Activated T-cell treated with anti-CD3 and anti-CD28 coated beads for 48 hours (primary cell): ENCODE results near the gene VAV2.
A peak's percentile ranks its signal among the peaks of the same experiment; 100 is the strongest.

Experiments used
- DNase-seq: peaks from one replicate; pipeline ENCODE4 v3.0.0-alpha.2; 2020; ENCODE audit warnings: low read depth

The VAV2 gene

DNA sequence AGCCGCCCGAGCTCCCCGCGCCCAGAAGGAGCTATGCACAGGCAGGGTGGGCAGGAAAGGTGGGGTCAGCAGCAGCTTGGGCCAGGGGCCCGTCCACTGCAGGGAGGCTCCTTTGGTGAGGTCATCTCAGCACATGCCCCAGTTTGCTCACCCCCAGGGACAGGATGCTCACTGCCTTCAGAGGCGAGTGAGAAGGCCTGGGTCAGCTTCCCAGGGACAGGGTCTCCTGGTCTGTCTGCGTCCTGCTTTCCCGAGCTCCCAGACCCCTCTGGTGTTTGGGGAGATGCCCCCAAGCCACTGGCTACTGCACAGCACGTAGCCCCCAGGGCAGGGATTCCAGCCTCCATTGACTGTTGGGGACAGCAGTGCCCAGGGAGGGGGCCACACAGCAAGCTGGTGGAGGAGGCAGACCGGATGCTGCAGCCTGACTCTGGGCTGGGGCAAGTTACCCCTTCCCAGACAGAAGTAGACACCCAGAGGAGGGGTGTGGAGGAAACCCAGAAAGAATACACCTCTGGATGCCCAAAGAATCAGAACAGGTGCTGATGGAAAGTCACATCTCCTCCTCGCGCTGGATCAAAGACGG, 253.4 kb downstream of the VAV2 start:
- DNase-seq, result no peak

DNA sequence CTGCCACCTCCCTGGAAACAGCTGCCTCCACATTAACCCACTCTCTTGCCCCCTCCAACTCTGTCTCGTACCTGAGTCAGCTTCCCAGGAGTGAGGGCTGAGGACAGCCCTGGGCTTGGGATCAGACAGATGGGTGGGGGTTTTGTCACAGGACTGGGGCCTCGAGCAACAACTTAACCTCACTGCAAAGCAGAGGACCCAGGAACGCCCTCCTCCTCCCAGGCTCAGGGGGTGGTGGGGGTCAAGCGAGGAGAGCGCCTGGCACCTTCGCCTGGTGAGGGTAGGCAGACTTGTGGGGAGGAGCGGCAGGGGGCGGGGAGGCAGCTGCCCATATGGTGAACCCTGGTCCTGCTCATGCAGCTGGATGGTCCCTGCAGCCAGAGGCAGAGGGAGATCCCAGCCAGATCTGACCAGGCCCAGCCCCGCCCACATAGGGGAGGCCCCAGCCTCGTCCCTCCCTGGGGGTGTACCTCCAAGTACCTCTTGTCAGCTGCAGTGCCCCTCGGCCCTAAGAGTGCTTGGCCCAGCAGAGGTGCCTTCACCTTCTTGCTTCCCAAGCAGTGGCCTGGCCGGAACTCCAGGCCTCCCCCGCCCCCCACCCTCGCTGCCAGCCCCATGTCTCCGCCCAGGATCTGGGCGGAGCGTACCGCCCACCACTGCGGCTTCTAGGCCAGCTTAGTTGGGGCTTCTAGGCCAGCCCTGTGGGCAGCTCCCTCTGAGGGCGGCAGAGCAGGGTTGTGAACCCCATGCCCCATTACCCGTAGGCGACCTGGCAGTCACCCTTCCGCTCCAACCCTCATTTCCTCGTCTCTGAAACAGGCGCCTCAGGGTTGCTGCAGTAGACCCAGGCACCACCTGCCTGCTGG, 254.1 kb downstream of the VAV2 start, which contains the start of gene SARDH:
Gene SARDH, minus strand, starts transcription at position 579 of the 866 bp plus-strand sequence. CDS start 4,179 bp downstream, outside the sequence.
- peak; percentile 34 for DNase-seq

DNA sequence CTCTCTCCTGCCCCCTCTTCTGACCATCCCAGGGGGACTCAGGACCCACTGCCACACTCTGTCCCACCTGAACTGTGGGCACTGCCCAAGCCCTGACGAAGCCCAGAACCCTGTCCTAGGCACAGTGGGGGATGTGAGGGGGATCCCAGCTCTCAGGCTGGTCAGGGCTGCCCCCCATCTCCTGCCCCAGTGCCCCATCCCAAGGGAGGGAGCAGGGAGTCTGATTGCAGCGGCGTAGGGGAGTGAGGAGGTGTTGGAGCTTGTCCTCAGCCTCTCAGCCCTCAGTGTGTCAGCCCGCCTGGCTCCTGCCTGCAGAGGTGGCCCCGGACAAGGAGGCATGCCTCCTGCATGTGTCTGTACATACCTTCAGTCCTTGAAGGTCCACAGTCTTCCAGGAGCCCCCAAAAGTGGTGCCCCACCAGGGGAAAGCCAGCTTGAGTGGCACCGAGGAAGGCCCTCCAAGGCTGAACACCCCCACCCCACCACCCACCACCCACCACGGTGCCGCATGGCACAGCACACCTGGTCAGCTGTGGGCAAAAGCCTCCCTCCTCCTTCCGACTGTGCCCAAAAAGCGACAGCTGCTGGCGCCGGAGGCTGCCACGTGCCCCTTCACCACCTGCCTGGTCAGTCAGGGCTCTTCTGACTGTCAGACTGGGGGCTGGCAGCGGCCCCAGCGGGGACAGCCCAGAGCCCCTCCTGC, 254.9 kb downstream of the VAV2 start:
- DNase-seq, result no peak

DNA sequence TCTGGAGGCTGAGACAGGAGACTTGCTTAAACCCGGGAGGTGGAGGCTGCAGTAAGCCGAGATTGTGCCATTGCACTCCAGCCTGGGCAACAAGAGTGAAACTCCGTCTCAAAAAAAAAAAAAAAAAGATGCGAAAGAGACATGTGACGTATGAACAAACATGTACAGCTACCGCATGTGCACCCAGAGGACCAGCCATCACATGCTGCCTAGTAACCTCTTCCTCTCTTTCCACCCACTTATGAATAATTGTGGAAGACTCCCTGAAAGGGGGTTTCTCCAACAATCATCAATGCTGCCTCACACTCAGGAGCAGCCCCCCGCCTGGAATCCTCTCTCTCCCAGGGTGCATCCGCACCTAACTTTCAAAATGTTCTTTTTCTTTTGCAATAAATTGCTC, 256.2 kb downstream of the VAV2 start:
- DNase-seq, result no peak

DNA sequence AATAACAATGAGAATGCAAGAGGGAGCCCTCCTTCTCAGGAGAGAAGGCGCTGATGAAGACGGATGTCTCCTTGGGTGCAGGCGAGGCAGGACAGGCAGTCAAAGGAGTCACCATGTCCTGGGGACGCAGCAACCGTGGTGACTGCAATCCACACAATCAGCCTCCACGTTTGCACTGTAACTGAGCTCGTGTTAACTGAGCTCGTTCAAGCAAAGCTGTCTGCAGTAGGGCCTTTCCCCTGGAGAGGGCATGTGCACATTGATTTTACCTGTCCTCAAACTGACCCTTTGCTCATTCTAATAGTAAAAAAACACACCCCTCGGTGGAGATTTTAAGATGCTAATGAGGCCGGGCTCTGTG, 256.7 kb downstream of the VAV2 start:
- no peak for DNase-seq

DNA sequence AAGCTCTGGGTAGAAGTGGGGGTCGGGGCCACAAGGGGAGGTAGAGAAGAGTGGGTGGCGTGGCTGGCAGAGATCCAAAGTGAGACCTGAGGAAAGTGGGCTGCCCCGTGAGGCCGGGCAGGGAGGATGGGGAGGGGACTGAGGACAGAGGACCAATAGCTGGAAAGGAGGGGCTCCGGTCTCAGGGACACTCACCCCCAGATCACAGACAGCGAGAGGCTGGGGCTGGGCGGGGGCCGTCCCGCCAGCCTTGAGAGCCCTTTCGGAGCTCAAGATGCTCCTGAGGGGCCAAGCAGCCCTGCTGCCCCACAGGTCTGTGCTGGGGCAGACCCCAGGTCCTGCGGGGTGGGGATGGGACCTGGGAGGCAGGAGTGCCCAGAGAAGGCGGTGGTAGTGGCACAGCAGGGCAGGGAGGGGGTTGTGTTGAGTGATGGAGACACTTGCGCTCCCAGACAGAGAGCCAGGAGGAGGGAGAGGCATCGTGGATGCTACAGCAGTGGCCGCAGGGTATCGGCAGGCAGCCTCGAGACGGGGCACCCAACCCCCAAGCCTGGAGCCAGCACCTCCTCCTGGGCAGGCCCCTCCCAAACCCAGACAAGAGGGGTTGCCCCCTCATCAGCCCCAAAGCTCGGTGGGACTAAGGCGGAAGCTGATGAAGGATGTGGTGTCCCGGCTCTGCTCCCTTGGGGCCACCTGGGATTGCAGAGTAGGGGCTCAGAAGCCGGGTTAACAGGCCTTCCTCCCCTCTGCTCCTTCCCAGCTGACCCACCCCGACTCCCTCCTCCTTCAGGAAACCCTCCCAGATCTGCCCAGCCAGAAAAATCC, 257.3 kb downstream of the VAV2 start:
- no peak for DNase-seq

DNA sequence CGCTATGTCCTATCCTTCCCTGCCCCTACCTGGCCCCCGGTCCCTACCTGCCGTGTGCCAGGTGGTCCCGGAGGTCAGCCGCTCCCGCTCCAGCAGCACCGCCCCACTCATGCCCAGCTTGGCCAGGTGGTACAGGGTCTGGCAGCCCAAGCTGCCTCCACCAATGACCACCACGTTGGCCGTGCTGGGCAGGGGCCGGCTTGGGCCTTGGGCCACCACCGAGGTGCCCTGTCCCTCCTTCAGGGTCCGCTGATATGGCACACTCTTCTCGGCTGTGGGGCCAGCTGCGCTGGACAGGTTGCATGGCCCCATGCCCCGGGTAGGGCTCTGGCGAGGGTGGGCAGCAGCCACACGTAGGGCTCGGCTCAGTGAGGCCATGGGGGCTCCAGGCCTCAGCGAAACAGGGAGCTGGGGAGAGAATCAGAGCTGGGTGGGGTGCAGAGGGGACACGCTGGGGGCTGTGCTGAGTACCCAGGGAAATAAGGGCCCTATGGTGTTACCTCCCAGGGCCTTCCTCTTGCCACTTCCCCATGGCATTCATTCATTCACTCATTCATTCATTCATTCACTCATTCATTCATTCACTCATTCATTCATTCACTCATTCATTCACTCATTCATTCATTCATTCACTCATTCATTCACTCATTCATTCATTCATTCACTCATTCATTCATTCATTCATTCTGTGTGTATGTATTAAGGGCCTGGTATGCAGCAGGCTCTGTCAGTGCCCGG, 258.2 kb downstream of the VAV2 start:
- no peak for DNase-seq

DNA sequence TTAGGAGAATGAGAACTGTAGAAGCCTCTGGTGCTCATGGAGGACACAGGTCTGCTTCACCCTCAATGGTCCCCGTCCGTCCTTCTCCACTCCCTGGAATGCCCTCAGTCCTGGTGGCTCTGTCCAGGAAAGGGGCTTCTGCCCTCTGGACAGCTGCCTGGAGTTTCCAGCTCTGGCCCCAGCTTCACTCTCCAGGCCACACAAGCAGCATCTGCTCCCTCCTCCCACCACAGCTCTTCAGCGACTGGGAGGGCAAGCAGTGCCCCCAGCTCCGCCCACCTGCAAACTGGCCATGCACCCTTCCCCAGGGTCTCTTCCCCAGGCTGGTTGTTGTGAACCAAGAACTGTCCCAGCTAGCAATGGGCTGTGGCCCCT, 258.7 kb downstream of the VAV2 start:
- no peak for DNase-seq

DNA sequence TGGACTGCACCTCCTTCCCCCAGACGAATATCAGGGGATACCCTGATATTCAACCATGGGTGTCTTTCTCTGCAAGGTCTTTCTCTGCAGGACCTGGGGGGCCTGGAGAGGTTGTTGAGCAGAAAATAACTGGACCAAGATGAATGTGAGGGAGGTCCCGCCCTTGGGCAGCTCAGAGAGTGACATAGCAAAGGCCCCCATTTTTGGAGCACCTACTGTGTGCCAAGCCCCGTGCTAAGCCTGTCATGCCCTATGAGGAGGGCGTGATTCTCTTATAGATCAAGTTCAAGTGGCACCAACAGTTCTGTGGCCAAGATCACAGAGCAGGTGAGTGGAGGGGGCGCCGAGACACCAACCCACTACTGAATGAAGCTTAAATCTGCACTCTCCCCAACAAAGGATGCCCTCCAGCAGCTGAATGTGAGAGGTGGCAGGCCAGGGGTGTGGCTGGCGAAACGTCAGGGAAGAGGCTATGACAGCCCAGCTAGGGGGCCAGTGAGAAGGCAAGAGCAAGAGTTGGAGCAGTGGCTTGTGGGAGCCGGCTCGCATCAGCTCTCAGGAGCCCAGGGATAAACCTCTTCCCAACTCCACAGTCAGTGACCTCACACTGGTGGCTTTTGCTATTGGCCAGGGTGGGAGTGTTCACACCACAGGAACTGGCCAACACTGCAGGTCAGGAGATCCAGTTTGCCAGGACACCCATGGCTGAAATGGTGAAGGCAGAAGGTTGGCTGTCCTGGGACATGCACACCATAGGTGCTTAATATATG, 259.3 kb downstream of the VAV2 start:
- no peak for DNase-seq

DNA sequence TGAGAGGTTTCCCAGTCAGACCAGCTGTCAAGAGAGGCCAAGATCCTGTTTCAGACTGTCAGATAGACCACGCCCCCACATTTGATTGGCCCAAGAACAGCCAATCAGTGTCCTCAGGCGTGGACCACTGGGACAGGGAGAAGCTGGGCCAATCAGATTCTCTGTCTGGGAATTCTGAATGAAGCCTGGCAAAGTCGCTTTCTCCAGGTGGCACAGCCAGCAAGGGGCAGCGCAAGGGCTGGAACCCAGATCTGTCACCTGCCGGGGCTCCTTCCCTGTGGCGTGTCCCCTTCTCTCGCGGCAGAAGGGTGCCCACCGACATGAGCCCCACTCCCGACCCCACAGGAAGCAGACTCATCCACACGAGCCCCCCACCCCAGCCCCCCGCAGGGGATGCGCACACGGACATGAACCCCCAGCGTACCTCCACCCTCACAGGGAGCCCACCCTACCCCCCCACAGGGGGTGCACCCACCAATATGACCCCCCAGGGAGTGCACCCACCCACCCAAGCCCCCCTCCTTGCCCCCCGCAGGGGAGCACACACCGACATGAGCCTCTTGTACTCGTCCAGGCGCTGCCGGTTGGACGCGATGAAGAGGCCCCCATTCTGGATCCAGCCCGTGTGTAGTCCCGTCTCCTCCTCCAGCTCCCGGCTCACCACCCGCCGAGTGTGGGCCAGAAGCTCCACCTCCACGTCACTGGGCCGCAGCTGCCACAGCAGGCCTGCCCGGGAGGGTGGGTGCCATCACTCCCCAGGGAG, 260.1 kb downstream of the VAV2 start:
- no peak for DNase-seq

DNA sequence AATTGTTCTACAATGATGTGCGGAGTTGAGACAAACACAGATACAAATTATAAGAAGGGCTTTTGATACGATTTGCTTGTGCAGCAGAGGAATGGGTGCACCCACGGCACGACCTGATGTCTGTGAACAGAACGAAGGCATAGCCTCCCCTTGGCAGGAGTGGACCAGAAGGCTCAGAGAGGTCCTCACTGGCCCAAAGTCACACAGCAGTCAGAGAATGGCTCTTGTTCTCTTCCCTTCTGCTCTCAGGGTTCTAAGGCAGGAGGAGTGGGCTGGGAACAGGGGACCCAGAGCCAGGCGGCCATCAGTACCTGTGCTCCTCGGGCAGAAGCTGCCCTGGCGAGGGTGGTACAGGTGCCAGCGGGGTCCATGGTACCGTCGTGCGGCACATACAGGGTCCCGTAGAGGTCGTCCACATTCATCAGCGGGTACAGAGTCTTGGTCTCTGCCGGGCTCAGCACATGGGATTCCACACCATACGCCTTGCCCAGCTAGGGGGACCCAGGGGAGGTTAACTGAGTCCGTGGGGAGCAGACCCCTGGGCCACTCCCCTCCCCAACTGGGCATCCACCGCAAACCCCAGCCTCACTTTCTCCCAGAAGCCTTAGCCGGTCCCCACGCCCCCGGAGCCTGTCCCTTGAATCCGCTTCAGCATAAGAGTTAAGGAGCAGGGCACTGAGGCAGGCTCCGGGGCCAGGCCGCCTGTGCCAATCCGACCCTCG, 261.0 kb downstream of the VAV2 start:
- no peak for DNase-seq

DNA sequence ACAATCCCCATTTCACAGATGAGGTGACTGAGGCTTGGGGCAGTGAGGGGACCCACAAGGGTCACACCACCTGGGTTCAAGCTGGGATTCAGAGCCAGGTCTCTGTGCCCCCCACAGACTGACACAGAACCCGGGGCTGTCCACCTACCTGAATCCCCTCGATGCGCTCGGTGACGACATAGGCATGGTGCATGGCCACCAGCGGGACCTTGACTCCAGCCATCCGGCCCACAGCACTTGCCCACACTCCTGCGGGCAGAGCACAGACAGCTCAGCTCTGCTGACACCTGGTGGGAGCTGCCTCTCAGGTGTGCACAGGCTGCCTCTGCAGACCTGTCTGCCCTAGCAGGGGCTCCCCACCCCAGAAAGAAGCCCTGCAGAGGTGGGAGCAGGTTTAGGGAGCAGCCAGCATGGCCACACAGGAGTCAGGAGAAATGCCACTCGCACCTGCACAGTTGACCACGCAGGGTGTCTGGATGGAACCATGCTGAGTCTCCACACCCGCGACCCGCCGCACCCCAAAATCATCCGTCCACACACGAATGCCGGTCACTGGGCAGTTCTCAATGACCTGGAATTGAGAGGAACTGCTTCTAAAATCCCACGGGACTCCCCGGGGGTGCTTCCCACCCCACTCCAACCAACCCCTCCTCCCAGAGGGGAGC, 262.4 kb downstream of the VAV2 start:
- DNase-seq, result no peak

DNA sequence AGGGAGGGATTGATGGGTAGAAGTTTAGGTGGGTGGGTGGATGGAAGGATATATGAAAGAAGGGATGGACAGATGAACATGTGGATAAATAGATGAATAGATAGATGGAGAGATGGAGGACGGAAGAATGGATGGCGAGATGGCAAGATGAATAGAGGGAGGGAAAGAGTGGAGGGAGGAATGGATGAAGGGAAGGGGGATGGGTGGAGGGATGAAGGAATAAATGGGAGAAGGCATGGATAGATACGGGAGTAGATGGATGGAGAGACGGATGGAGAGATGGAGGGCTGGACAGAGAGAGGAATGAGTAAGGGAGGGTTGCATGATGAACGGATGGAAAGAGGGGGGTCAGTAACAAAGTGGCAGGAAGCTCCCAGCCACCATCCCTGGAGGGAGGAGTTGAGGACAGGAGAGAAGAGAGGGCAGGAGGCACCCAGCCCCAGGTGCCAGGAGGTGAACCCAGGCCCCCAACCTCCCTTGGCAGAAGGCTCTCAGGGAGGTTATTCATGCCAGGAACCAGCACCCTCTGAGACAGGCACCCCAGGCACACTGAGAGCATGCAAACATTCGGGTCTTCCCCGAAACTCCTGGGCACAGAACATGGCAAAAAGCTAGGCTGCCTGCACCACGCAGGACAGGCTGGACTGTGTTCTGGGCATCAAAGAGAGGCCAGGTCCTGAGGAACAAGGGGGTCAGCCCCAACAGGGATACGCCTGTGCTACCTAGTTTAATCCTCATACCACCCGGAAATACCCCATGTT, 263.1 kb downstream of the VAV2 start:
- no peak for DNase-seq

DNA sequence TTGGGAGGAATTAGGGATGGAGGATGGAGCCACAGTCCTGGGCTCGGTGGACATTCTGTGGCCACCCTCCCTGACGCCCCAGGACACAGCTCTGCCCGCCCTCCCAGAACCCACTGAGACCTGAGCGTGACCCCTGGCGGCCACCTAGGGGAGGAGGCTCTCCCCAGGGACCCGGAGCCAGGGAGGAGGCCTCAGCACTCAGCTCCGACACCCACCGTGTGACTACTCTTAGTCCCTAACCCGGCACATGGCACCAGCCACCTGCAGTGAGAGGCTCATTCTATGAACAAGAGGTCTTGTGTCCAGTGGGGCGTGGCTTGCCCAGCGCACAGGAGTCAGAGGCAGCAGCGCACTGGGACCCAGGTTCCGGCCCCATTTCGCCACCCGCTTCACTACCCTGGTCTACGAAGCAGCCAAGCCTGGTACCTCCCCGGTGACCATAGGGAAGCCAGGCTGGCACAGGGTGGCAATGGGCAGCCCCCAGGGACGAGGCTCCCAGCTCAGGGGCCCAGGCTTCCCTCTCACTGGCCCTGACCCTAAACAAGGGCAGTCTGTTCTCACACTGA, 264.2 kb downstream of the VAV2 start:
- DNase-seq, result no peak

DNA sequence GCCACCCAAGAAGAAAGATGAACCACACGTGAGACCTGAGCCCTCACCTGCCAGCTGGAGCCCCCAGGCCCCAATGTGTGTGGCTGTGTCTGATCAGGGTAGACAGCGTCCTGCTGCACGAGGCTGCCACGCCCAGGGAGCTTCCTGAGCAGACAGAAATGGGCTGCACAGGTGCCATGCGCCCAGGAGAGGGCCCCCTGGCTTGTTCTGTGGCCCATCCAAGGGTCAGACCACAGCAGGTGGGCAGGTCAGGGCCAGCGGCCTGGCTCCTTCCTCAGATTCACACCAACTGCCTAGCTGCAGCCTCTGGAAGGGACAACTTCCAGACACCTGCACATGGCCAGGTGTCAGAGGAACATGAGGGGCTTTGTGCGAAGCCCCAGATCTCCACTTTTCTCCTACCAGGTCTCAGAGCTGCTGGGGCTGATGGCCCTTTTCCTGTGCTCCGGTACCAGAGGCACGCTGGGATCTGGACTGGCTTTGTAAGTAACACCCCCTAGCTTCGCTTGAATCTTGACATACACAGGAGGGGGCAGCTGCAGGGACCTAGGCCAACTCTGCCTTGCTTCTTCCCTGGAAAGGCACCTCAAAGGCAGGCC, 264.7 kb downstream of the VAV2 start:
- DNase-seq, result no peak

DNA sequence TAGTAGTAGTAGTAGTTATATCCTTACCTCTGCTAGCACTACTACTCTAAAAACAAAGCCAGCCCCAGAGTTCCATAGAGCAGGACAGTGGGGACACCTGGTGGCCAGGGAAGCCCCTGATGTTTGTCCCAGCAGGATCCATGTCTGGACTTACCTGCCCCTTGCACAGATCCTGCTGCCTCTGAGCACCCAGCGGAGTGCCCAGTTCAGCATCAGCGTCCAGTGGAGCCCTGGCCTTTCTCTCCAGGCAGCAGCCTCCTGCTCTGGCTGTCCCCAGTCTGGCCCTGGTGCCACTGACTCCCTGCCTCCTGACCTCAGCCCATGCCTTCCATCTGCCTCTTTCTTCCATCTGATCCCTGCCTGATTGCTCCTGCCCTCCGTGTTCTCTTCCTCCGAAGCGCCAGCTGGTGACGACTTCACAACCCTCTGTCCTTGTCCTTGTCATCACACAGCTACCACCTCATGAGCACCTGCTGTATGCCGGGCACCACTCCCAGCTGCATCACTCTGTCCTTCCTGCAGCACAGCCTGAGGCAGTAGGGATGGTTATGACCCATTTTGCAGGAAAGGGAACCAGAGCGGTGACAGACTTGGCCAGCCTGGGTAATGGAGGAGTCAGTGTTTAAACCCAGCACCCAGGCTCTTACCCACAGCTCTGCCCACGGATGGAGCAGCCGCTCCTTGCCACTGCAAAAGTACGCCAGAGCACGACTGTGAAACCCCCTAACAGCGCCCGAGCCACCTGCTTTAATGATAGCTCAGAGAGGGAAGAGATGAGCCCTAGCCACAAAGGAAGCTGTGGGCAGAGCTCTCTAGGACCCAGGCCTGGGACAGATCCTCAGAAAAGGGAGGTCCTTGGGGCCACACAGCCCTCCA, 265.5 kb downstream of the VAV2 start:
- DNase-seq, result peak; percentile 46
